Brain pericyte (primary cell): Measurements from ENCODE around the gene GALNTL6.

Experiments used
- DNase-seq: peaks from one replicate; pipeline ENCODE4 v3.0.0-alpha.2; 2012; ENCODE audit warnings: low read depth, low spot score

Gene GALNTL6

DNA sequence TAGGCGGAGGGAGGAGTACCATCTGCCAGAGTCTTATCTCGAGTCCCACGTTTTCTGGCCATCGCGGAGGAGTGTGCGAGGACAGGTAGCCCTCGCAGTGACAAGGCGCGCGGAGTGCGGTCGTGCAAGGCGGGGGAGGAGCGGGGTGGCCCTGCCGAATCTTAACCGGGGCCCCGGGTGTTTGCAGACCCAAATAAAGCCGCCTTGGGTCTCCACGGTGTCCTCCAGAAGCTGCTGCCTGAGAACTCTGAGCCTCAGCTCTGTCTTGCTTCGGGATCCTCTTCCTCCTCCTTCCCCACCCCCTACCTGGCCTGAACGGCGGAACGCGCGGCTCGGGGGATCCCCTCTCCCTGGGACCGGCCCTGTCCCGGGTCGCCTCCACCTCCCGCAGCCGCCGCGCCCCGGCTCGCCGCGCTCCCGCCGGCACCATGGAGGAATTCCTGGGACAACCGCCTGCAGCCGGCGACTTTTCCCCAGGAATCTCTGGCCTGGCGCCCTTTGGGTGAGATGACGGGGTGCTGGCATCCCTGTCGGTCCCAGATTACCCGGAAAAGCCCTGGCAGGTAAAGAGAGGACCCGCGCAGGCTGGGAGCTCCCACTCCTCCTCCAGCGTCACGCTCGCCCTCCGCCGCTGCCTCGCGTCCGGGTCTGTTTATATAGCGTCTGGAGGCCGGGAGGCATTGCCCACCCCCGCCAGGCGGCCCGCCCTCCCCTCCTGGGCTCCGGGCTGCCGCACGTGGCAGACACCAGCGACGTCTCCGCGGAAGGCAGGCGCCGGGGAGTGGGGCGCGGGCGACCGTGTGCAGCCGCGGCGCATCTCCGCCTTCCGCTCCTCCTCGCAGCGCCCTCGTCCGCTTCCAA is at the start of gene GALNTL6:
Gene GALNTL6, plus strand, starts transcription at position 740 of the 861 bp plus-strand sequence.
- DNase-seq, result no peak

DNA sequence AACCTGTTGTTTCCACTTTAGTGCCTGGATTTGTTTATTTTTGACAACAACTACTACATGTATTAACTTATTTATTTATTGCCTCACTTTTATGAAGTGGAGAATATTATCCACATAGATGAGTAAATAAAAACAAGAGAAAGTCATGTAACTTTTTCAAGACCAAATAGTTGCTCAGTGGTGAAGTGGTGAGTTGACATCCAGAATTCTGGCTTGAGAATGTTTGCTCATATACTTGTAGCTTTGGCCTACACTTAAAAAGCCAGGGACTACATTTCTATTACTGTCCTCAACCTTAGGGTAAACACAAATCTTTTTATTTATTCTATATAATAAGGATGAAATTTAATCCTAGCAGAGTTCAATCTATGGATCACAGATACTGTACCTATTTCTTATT is 47.7 kb upstream of the GALNTL6 start:
- no peak for DNase-seq

DNA sequence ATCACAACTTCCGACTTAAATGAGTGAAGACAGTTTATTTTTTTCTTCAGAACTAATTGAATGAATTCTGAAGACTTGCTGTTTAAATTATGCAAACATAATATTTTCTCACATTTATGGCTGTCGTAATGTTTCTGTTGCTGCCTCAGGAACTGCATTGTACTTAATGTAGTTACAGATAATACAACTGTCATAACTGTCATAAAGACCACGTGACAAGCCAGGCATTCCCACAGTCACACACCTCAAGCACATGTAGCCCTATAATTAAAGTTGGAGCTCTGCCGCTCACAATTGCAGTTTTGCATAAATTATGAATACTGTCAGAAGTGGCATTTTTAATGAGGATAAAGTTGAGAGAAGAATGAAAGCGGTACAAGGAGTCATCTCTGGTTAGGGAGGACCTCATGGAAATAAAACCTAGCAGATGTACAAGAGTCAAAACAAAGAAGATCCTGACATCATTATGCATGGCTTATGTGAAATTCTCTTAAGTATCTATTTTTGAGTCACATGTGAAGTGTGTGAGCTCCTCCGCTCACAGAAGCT is 38.5 kb upstream of the GALNTL6 start:
- DNase-seq, result no peak

- no peak for DNase-seq
Measured at GRCh38 chr4:171779301-171779700, 33.9 kb upstream of the GALNTL6 start.

DNA sequence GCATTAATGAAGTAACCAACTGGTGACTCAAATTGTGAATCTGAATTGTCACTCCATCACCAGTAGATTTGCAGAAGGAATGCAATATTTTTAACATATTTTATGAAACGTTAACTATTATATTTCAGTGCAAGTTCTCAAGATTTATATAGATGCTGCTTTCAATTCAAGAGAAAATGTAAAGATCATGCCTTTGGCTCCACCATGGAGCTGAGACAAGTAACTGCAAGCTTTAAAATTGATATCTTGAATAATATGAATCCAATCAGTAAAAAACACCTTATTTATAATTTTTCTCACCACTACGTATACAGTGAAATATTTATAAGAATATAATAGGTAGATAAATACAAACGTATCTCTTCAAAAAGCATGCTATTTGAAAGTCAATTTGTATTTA is 27.8 kb upstream of the GALNTL6 start:
- no peak for DNase-seq

- no peak for DNase-seq
Measured at GRCh38 chr4:171793723-171794122, 19.5 kb upstream of the GALNTL6 start.

DNA sequence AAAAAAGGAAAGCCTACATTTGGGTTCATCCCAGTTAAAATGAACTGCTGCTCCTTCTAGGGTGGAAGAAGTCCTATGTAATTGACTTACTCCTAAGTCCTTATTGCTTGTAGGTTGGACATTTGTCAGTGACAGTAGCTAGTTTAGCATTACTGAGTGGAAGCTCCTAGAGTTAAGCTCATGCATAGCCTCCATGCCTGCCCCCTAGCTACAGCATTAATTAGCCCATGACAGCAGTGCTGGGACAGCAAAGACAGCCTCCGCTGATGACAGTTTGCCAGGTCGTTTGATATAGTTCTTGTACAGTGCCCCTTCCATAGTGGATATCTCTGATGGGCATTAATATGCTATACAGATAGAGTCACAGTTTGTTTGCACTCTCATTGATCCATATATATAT is 18.7 kb upstream of the GALNTL6 start:
- no peak for DNase-seq

DNA sequence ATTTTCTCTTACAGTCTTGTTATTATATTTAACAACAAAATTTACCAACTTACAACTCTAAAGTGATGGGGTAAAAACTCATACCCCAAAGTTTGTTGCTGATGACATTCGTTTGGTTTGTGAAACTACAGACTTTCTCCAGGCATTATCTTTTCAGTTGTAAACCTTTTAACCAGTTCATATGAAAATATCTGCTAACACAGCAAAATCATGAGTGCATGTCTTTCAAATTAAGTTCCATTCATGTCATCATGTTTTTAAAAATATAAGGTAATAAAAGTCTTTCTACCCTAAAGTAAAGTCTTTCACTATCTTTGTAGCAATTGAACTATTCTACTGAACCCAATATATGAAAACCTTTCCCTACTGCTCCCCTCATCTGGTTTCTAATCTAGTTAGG is 3.4 kb upstream of the GALNTL6 start:
- DNase-seq, result no peak

GRCh38 chr4:171812333-171812664 is 905 bp upstream of the GALNTL6 start:
- DNase-seq, result no peak

DNA sequence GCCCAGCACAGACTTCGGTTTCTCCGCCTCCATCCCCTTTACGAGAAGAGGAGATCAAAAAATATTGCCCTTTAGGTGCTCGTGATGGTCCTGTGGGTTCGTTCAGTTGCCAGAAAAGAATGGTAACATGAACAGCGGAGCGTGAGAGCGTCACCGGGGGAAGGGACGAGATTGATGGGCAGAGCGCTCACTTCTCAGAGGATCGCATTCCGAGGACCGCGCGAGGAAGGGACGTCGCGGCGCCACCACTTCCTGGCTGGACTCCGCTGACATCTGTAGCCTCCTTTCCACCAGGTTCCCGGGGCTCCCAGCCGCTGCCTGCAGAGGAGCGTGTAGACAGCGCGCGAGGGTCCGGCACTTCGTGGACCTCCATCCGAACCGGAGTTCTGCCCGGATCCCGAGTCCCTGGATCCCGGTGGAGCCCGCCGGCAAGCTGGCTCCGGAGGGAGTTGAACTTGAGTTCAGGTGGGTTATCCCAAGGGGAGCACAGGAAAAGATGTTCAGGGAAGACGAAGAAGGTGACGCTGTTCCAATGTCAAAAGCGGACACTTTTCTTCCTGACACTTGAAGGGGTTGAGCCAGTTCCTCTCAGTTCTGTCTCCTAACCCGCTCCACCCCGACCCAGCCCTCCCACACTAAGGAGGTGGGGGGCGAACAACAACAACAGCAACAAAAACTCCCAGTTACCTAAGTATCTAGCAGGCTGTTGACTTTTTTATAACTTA is 484 bp downstream of the GALNTL6 start:
- no peak for DNase-seq

DNA sequence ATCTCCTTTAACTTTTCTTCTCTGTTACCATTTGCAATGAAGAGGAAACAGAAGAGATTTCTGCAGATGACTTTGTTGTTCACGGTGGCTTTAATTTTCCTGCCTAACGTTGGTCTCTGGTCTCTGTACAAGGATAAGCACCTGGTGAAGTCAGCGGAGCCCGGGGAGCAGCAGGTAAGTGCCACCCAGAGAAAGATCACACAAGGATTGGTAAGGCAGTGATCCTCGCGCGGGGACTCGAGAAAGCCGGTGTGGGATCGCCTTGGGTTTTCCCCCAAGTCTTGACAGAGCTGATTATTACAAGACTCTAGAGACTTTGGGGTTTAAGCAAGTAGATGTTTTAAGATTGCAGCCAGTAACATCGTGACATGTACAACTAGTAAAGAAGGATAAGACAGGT is 1.3 kb downstream of the GALNTL6 start:
- DNase-seq, result no peak

DNA sequence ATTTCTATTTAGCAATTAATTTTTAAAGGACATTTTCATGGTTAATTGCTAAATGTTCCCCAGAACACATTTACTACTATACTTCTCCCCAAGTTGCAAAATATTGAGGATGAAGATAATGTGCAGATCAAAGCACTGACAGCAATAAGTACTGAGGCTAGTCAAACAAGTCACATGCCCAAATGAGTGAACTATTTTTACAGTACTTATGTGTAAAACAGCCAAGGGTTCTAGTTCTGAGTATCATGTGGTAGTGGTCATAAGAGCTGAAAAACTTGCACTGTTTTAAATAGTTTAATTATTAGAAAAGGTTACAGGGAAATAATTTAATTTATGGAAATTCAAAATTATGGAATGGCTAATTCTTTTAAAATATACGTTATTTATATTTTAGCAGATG is 3.8 kb downstream of the GALNTL6 start:
- no peak for DNase-seq

GRCh38 chr4:171834640-171835039 is 21.4 kb downstream of the GALNTL6 start:
- no peak for DNase-seq

DNA sequence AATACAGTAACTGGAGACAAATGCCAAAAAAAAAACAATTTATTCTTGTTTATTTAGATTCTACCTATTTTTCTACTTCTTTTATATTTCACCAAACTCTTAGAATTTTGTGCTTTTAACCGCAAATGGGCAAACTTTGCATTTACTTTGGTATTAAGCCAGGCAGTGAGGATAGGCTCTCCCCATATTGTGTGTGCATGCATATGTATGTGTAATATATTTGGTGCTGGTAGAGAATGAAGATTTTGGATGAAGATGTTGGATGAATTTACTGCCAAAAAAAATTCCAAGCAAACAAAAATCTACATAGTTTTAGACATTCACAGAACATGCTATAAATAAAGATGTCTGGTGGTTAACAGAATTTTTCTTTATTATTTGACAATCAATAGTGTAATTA is 30.3 kb downstream of the GALNTL6 start:
- DNase-seq, result no peak

GRCh38 chr4:171846232-171846631 is 33.0 kb downstream of the GALNTL6 start:
- DNase-seq, result no peak

DNA sequence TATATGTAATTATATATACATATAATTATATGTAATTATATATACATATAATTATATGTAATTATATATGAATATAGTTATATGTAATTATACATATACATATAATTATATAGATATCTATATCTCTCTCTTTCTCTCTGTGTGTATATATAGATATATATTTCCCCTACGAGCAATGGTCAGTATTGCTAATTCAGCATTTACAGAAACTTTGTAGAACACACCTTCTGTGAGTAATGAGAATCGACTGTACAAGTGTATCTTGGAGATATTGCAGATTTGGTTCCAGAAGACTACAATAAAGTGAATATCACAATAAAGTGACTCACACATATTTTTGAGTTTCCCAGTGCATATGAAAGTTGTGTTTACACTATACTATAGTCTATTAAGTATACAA is 33.7 kb downstream of the GALNTL6 start:
- DNase-seq, result no peak

GRCh38 chr4:171847751-171848150 is 34.5 kb downstream of the GALNTL6 start:
- DNase-seq, result no peak

DNA sequence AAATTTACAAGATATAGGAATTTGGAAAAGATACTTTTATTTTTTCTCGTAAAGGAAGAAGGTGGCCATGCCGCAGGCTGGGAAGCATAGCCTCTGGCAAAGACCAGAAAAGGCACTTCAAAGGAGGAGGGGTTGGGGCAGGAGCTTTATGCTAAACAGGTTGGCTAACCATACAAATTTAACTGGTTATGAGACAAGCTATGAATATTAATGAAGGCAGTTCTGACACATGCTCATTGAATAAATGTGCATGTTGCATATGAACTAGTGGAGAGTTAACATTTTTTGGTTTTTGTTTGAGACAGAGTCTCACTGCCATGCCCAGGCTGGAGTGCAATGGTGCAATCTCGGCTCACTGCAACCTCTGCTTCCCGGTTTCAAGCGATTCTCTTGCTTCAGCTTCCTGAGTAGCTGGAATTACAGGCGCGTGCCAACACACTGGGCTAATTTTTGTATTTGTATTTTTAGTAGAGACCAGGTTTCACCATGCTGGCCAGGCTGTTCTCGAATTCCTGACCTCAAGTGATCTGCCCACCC is 36.5 kb downstream of the GALNTL6 start:
- no peak for DNase-seq

DNA sequence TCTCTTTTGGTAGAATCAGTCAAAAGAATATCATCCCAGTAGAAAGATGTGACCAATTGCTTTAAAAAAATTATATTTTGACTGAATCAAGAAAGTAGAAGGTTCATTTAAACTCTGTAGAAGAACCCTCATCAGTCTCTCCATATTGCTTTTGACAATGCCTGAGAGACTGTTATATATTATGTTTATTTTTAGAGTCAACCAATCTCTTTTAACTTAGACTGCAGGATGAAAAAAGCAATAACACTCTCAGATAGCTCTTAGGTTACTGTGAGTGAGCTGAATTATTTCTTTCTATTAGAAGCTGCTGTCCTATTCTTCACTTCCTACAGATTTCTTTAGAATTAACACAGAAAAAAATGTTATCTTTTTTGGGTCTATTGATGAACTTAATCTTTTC is 38.1 kb downstream of the GALNTL6 start:
- DNase-seq, result no peak

GRCh38 chr4:171857302-171858012 is 44.3 kb downstream of the GALNTL6 start:
- DNase-seq, result no peak

DNA sequence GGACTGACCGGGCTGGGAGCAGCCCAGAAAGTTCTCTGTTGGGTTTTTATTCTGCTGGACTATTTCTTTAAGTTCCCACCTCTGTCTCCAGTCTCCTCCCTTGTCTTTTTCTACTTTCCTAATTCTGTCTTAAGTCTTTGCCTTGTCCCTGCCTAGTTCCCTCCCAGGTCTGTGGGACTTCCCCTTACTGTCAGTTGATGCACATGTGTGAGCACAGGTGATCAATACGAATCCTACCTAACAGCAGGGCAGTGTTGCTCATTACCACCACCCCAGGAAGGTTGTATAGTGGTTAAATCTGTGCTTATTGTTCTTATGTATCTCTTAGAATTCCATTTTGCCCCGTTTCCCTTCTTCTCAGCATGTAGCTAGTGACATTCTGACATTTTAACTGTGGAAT is 62.1 kb downstream of the GALNTL6 start:
- no peak for DNase-seq

DNA sequence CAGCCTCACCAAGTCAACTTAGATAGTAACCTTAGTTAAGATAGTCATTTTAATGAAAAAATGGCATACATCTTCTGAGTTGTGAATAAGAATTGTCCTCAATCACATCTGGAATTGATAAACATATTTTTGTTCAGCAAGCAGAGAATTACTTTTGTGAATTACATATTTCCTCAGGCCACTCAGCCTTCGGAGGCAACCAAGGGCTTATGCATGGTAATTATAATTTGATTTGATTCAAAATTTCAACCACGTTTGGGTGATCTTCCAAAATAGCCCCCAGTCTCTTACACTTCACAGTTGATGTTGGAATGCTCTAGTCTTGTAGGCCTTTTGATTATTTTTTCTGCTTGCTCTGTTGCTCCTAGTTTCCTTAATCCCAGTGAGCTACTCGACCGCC is 63.4 kb downstream of the GALNTL6 start:
- no peak for DNase-seq
